DMS53 (cell line): ENCODE data around the gene PARVB.
A peak's percentile ranks its signal among the peaks of the same experiment; 100 is the strongest.

Experiments
- DNase-seq: peaks from one replicate; lab custom pipeline; 2025; lab: John Stamatoyannopoulos, UW

Gene PARVB

GRCh38 chr22:44162960-44163359 is 138.9 kb downstream of the PARVB start:
- no peak for DNase-seq

- no peak for DNase-seq
Observed at GRCh38 chr22:44163536-44163935, 139.4 kb downstream of the PARVB start.

- DNase-seq: peak; percentile 19
Observed at GRCh38 chr22:44164031-44164430, 139.9 kb downstream of the PARVB start.

- DNase-seq: no peak
Observed at GRCh38 chr22:44165286-44165874, 141.3 kb downstream of the PARVB start.

- DNase-seq: no peak
Observed at GRCh38 chr22:44166498-44167276, 142.6 kb downstream of the PARVB start.

GRCh38 chr22:44167501-44167900 is 143.4 kb downstream of the PARVB start:
- DNase-seq: no peak

- DNase-seq: no peak
Observed at GRCh38 chr22:44168206-44168605, 144.1 kb downstream of the PARVB start.

GRCh38 chr22:44170470-44170869 is 146.4 kb downstream of the PARVB start:
- DNase-seq: no peak

- DNase-seq: no peak
Observed at GRCh38 chr22:44171561-44171960, 147.5 kb downstream of the PARVB start.

GRCh38 chr22:44172370-44173108 is 148.4 kb downstream of the PARVB start:
- DNase-seq: peak; percentile 86

- no peak for DNase-seq
Observed at GRCh38 chr22:44173154-44173553, 149.1 kb downstream of the PARVB start.

GRCh38 chr22:44175676-44176075 is 151.6 kb downstream of the PARVB start:
- DNase-seq: no peak

- DNase-seq: no peak
Observed at GRCh38 chr22:44179196-44179988, 155.3 kb downstream of the PARVB start.

- DNase-seq: no peak
Observed at GRCh38 chr22:44179989-44180705, 156.0 kb downstream of the PARVB start.

- peak; percentile 30 for DNase-seq
Observed at GRCh38 chr22:44180706-44181032, 156.6 kb downstream of the PARVB start, which contains the start of gene PARVG. TSS of gene PARVG (plus strand) at chr22:44180925. CDS start at chr22:44183330, 2,405 bp downstream.

GRCh38 chr22:44181033-44181911 is 157.2 kb downstream of the PARVB start:
- no peak for DNase-seq

- no peak for DNase-seq
Observed at GRCh38 chr22:44181912-44182587, 157.9 kb downstream of the PARVB start.

- DNase-seq: no peak
Observed at GRCh38 chr22:44182588-44183286, 158.6 kb downstream of the PARVB start.

- DNase-seq: no peak
Observed at GRCh38 chr22:44183287-44183588, 159.1 kb downstream of the PARVB start.

- DNase-seq: no peak
Observed at GRCh38 chr22:44184006-44184405, 159.9 kb downstream of the PARVB start.
